WTC11 (cell line): Measurements from ENCODE around the gene PKMYT1. TPM values are rescaled to one million over a fixed set of nuclear protein-coding genes. Genes with fewer than 3 reads are reported as not detected.

ENCODE experiments used
- ATAC-seq: fragments of 200-7000 bp; cut with Tn5 transposase; 2 replicates; pipeline ENCODE4 v1.10.0; 2021; ENCODE audit warnings: mild to moderate bottlenecking, moderate library complexity
- CTCF ChIA-PET: fragments of 300-600 bp; sonication (Branson Sonifier 250); formaldehyde crosslinking; loops from one replicate; lab custom pipeline; 2021; ENCODE audit warnings: antibody characterized with exemption; lab: Charles Lee
- POLR2A ChIA-PET: fragments of 350-600 bp; sonication (Branson Sonifier 250); formaldehyde crosslinking; loops from one replicate; lab custom pipeline; 2021; ENCODE audit warnings: antibody characterized with exemption; lab: Charles Lee
- DNase-seq: peaks from one replicate; pipeline ENCODE4 v3.0.0; 2021; ENCODE audit warnings: low spot score
- H3K27ac Mint-ChIP-seq: 2 replicates; pipeline ENCODE4 v1.8.0; 2021; ENCODE audit warnings: mixed read lengths
- H3K27me3 Mint-ChIP-seq: 2 replicates; pipeline ENCODE4 v1.8.0; 2021; ENCODE audit warnings: low read depth, mild to moderate bottlenecking, moderate library complexity, mixed read lengths
- H3K36me3 Mint-ChIP-seq: 2 replicates; pipeline ENCODE4 v1.8.0; 2021; ENCODE audit warnings: mixed read lengths
- H3K4me1 Mint-ChIP-seq: 2 replicates; pipeline ENCODE4 v1.8.0; 2022; ENCODE audit warnings: mixed read lengths
- H3K4me3 Mint-ChIP-seq: 2 replicates; pipeline ENCODE4 v1.8.0; 2021; ENCODE audit warnings: mild to moderate bottlenecking, moderate library complexity, mixed read lengths
- H3K9me3 Mint-ChIP-seq: 2 replicates; pipeline ENCODE4 v1.8.0; 2021; ENCODE audit warnings: mixed read lengths
- ARID4B ChIP-seq: sonication (generic); formaldehyde crosslinking; IDR thresholded peaks from 2 replicates; pipeline ENCODE4 v1.8.0; 2023; ENCODE audit warnings: missing genetic modification reagents, mild to moderate bottlenecking, borderline replicate concordance
- ATF6 ChIP-seq: sonication (generic); formaldehyde crosslinking; IDR thresholded peaks from 2 replicates; pipeline ENCODE4 v1.8.1; 2023; ENCODE audit warnings: mild to moderate bottlenecking, missing genetic modification reagents
- FOXK1 ChIP-seq: sonication (generic); formaldehyde crosslinking; IDR thresholded peaks from 2 replicates; pipeline ENCODE4 v1.8.0; 2022; ENCODE audit warnings: mild to moderate bottlenecking, moderate library complexity, missing genetic modification reagents
- FOXP4 ChIP-seq: sonication (generic); formaldehyde crosslinking; IDR thresholded peaks from 2 replicates; pipeline ENCODE4 v1.8.0; 2022; ENCODE audit warnings: mild to moderate bottlenecking, missing genetic modification reagents
- IRF1 ChIP-seq: sonication (generic); formaldehyde crosslinking; IDR thresholded peaks from 2 replicates; pipeline ENCODE4 v1.8.0; 2023; ENCODE audit warnings: missing genetic modification reagents
- NR2C2 ChIP-seq: sonication (generic); formaldehyde crosslinking; IDR thresholded peaks from 2 replicates; pipeline ENCODE4 v1.8.0; 2022; ENCODE audit warnings: mild to moderate bottlenecking, missing genetic modification reagents
- RORB ChIP-seq: fragments of 250-450 bp; sonication (Bioruptor Pico); IDR thresholded peaks from 2 replicates; pipeline ENCODE4 v1.9.0; 2021; ENCODE audit warnings: mild to moderate bottlenecking
- TEAD4 ChIP-seq: sonication (generic); formaldehyde crosslinking; IDR thresholded peaks from 2 replicates; pipeline ENCODE4 v1.8.0; 2022; ENCODE audit warnings: mild to moderate bottlenecking, missing genetic modification reagents
- ZBTB21 ChIP-seq: sonication (generic); formaldehyde crosslinking; IDR thresholded peaks from 2 replicates; pipeline ENCODE4 v1.8.1; 2023; ENCODE audit warnings: mild to moderate bottlenecking, missing genetic modification reagents, borderline replicate concordance
- total RNA-seq: library from RNA; stranded (reverse); gene quantifications from 3 replicates; pipeline ENCODE4 v1.2.3, GENCODE V29; 2021
- TF ChIP-seq, protein P1 (sequence below): sonication (generic); formaldehyde crosslinking; IDR thresholded peaks from 2 replicates; pipeline ENCODE4 v1.8.1; 2022; ENCODE audit warnings: low read depth, missing genetic modification reagents, borderline replicate concordance
- TF ChIP-seq, protein P2 (sequence below): sonication (generic); formaldehyde crosslinking; IDR thresholded peaks from 2 replicates; pipeline ENCODE4 v1.8.1; 2022; ENCODE audit warnings: mild to moderate bottlenecking, missing genetic modification reagents, moderate library complexity, borderline replicate concordance
- TF ChIP-seq, protein P3 (sequence below): sonication (generic); formaldehyde crosslinking; IDR thresholded peaks from 2 replicates; pipeline ENCODE4 v1.8.1; 2023; ENCODE audit warnings: mild to moderate bottlenecking, moderate library complexity, missing genetic modification reagents

Gene PKMYT1
- total RNA-seq, 1 experiment from 2014 or later, result 120 TPM

DNA sequence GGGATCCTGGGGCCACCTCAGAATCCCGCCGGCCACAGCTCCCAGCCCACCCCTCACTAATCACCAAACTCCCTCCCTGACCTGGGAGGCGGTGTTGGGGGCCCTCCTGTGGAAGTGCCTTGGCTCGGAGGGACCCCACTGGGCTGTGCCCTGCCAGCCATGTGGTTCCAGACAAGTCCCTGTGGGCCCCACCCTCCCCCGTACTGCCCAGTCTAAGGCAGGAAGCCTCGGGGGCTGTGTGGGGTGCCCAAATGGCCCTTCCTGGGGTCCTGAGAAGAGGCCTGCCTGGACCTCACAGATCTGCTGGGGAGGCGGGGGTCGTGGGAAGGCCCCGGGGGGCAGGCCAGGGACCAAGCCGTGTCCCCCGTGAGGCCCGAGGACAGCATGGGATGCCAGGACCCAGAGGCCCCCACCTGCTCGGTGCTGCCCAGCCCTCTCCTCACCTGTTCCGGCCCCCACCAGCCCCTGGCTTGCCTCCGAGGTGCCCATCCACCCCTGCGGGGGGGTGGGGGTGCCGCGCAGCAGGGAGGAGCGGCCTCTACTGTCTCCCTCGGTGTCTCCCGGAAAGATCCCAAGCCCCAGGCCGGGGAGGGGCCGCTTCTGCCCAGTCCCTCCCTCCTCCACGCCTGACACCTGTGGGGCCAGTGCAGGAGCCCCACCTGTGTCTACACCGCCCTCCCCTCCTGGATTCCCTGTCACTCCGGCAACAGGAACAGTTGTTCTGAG is 25.4 kb downstream of the PKMYT1 start:
- ChIA-PET CTCF (interaction anchor here (2.2 to 2.6 kb wide), 2 partner anchors 10 to 28 kb away, joined by 10 to 11 read pairs; partner anchors contain the start of gene KREMEN2), POLR2A (interaction anchor here (1.6 kb wide), 1 partner anchor 10 kb away, joined by 4 read pairs; the partner anchor contains the start of gene KREMEN2)
- DNase-seq (no peak), ATAC-seq (no peak)
- Mint-ChIP-seq H3K9me3 (no peaks in the 10 kb centered on the region), H3K36me3 (no peaks in the 10 kb centered on the region), H3K27me3 (no peaks in the 10 kb centered on the region; the same call in 1 of the 2 replicates), H3K4me1 (peaks cover 26% of the 10 kb centered on the region), H3K27ac (no peak overlapping the region; the same call in 1 of the 2 replicates), H3K4me3 (no peak overlapping the region)
- TF ChIP-seq ATF6 (CRISPR knock-in tag), result no peak
- TF ChIP-seq ARID4B (CRISPR knock-in tag), result no peak
- no peak for TF ChIP-seq FOXK1
- no peak for TF ChIP-seq FOXP4 (CRISPR knock-in tag)

GRCh38 chr16:2953706-2954627 is 26.3 kb downstream of the PKMYT1 start:
- Mint-ChIP-seq H3K4me3 (no peak overlapping the region), H3K36me3 (no peaks in the 10 kb centered on the region), H3K4me1 (peaks cover 26% of the 10 kb centered on the region), H3K27me3 (no peaks in the 10 kb centered on the region; the same call in 1 of the 2 replicates), H3K27ac (no peak overlapping the region), H3K9me3 (no peaks in the 10 kb centered on the region)
- no peak for ATAC-seq
- TF ChIP-seq TEAD4 (CRISPR knock-in tag) (no peak), NR2C2 (CRISPR knock-in tag) (no peak), RORB (CRISPR knock-in tag) (no peak), ZBTB21 (CRISPR knock-in tag) (no peak), IRF1 (CRISPR knock-in tag) (no peak)
- TF ChIP-seq, protein P1, sequence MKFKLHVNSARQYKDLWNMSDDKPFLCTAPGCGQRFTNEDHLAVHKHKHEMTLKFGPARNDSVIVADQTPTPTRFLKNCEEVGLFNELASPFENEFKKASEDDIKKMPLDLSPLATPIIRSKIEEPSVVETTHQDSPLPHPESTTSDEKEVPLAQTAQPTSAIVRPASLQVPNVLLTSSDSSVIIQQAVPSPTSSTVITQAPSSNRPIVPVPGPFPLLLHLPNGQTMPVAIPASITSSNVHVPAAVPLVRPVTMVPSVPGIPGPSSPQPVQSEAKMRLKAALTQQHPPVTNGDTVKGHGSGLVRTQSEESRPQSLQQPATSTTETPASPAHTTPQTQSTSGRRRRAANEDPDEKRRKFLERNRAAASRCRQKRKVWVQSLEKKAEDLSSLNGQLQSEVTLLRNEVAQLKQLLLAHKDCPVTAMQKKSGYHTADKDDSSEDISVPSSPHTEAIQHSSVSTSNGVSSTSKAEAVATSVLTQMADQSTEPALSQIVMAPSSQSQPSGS (CRISPR knock-in tag), result no peak
- TF ChIP-seq, protein P2, sequence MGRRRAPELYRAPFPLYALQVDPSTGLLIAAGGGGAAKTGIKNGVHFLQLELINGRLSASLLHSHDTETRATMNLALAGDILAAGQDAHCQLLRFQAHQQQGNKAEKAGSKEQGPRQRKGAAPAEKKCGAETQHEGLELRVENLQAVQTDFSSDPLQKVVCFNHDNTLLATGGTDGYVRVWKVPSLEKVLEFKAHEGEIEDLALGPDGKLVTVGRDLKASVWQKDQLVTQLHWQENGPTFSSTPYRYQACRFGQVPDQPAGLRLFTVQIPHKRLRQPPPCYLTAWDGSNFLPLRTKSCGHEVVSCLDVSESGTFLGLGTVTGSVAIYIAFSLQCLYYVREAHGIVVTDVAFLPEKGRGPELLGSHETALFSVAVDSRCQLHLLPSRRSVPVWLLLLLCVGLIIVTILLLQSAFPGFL (CRISPR knock-in tag), result no peak
- TF ChIP-seq, protein P3, sequence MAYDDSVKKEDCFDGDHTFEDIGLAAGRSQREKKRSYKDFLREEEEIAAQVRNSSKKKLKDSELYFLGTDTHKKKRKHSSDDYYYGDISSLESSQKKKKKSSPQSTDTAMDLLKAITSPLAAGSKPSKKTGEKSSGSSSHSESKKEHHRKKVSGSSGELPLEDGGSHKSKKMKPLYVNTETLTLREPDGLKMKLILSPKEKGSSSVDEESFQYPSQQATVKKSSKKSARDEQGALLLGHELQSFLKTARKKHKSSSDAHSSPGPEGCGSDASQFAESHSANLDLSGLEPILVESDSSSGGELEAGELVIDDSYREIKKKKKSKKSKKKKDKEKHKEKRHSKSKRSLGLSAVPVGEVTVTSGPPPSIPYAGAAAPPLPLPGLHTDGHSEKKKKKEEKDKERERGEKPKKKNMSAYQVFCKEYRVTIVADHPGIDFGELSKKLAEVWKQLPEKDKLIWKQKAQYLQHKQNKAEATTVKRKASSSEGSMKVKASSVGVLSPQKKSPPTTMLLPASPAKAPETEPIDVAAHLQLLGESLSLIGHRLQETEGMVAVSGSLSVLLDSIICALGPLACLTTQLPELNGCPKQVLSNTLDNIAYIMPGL (CRISPR knock-in tag), result no peak
- no peak for DNase-seq
- ChIA-PET CTCF (interaction anchor here (0.7 to 2.6 kb wide), 3 partner anchors 11 to 1339 kb away, joined by 4 to 11 read pairs (median 7); partner anchors contain the start of gene KREMEN2), POLR2A (interaction anchor here (1.9 kb wide), 1 partner anchor 16 kb away, joined by 8 read pairs; the partner anchor contains the start of gene PAQR4)
